B cell (primary cell): ENCODE results near the gene HSP90AB1. TPM values are rescaled to one million over a fixed set of nuclear protein-coding genes. Genes with fewer than 3 reads are reported as not detected.
A peak's percentile ranks its signal among the peaks of the same experiment; 100 is the strongest.

ENCODE experiments used
- ATAC-seq: fragments of 200-7000 bp; cut with Tn5 transposase; one replicate; pipeline ENCODE4 v1.10.0; 2021; ENCODE audit warnings: low read depth, mild to moderate bottlenecking, moderate number of reproducible peaks, moderate library complexity
- CTCF ChIA-PET: fragments of 350-600 bp; sonication (Branson Sonifier 250); formaldehyde crosslinking; loops from one replicate; lab custom pipeline; 2021; ENCODE audit warnings: antibody characterized with exemption, inconsistent platforms; lab: Charles Lee
- POLR2A ChIA-PET: fragments of 350-600 bp; sonication (Branson Sonifier 250); formaldehyde crosslinking; loops from one replicate; lab custom pipeline; 2021; ENCODE audit warnings: antibody characterized with exemption; lab: Charles Lee
- DNase-seq: peaks from one replicate; pipeline ENCODE4 v3.0.0; 2013
- H2AFZ ChIP-seq: 2 replicates; pipeline ENCODE4 v1.6.1; 2012; ENCODE audit warnings: mild to moderate bottlenecking, low read depth, low read length; ENCODE audit not compliant: insufficient read depth, poor library complexity, severe bottlenecking
- H3K27ac ChIP-seq, 2 donors: 1 replicate in 1 of 2; 2 replicates in 1 of 2; pipeline ENCODE4 v1.5.1; 2012 to 2013; ENCODE audit warnings: low read length in 2 of 2, mild to moderate bottlenecking in 2 of 2, moderate library complexity in 1 of 2
- H3K27me3 ChIP-seq, 4 experiments: fragments of 200-600 bp in 1 of 4; sonication (generic) in 1 of 4; replicated peaks in 1 of 4; 1 replicate in 2 of 4; 2 replicates in 2 of 4; pipeline versions ENCODE4 v1.6.1 to v1.7.0; 2013 to 2016; ENCODE audit warnings: low read length in 3 of 4, mild to moderate bottlenecking in 2 of 4, mixed read lengths in 1 of 4, moderate library complexity in 1 of 4; ENCODE audit not compliant: insufficient read depth in 4 of 4, control insufficient read depth in 3 of 4; ENCODE audit errors: control extremely low read depth in 1 of 4
- H3K36me3 ChIP-seq, 2 experiments: replicated peaks in 1 of 2; 1 replicate in 1 of 2; 2 replicates in 1 of 2; pipeline versions ENCODE4 v1.6.1 to v1.7.1; 2013; ENCODE audit warnings: low read length in 1 of 2; ENCODE audit not compliant: insufficient read depth in 2 of 2, control insufficient read depth in 1 of 2; ENCODE audit errors: control extremely low read depth in 1 of 2, extremely low read depth in 1 of 2
- H3K4me1 ChIP-seq, 2 donors: fragments of 200-600 bp in 1 of 2; sonication (generic) in 1 of 2; 1 replicate in 1 of 2; 2 replicates in 1 of 2; pipeline versions ENCODE4 v1.5.1 to v1.6.1; 2013 to 2017; ENCODE audit warnings: low read length in 2 of 2; ENCODE audit not compliant: control insufficient read depth in 2 of 2, insufficient read depth in 2 of 2
- H3K4me2 ChIP-seq: replicated peaks from 2 replicates; pipeline ENCODE3; 2012; ENCODE audit warnings: mild to moderate bottlenecking, low read depth, low read length; ENCODE audit not compliant: poor library complexity, severe bottlenecking
- H3K4me3 ChIP-seq, 5 experiments: fragments of 200-600 bp in 1 of 5; sonication (generic) in 1 of 5; 1 replicate in 3 of 5; 2 replicates in 2 of 5; pipeline versions ENCODE4 v1.5.1 to v1.7.0; 2011 to 2016; ENCODE audit warnings: low read length in 4 of 5, mild to moderate bottlenecking in 4 of 5, low read depth in 2 of 5, control low read depth in 1 of 5, moderate library complexity in 1 of 5; ENCODE audit not compliant: insufficient read depth in 1 of 5; ENCODE audit errors: control extremely low read depth in 1 of 5, extremely low read depth in 1 of 5
- H3K79me2 ChIP-seq: fragments of 200-600 bp; sonication (generic); one replicate; pipeline ENCODE4 v1.6.0; 2016; ENCODE audit warnings: low read length; ENCODE audit not compliant: control insufficient read depth, insufficient read depth
- H3K9ac ChIP-seq: fragments of 200-600 bp; sonication (generic); 2 replicates; pipeline ENCODE4 v1.6.1; 2017; ENCODE audit warnings: mild to moderate bottlenecking, low read length, moderate library complexity
- H3K9me3 ChIP-seq, 3 donors: one replicate each; pipeline versions ENCODE4 v1.6.1 to v1.7.1; 2013; ENCODE audit warnings: low read length in 2 of 3; ENCODE audit not compliant: control insufficient read depth in 2 of 3, insufficient read depth in 1 of 3; ENCODE audit errors: control extremely low read depth in 1 of 3
- H4K20me1 ChIP-seq: 2 replicates; pipeline ENCODE4 v1.6.0; 2012; ENCODE audit warnings: mild to moderate bottlenecking, low read length; ENCODE audit not compliant: insufficient read depth, control insufficient read depth, poor library complexity, severe bottlenecking
- H3K27ac Mint-ChIP-seq: one replicate; pipeline ENCODE4 v1.8.0; 2021; ENCODE audit warnings: mixed read lengths
- H3K27me3 Mint-ChIP-seq: one replicate; pipeline ENCODE4 v1.8.0; 2021; ENCODE audit warnings: mixed read lengths
- H3K4me1 Mint-ChIP-seq: one replicate; pipeline ENCODE4 v1.8.0; 2021; ENCODE audit warnings: mixed read lengths
- H3K4me3 Mint-ChIP-seq: one replicate; pipeline ENCODE4 v1.8.0; 2021; ENCODE audit warnings: mixed read lengths
- H3K9me3 Mint-ChIP-seq: one replicate; pipeline ENCODE4 v1.8.0; 2022; ENCODE audit warnings: mixed read lengths; ENCODE audit not compliant: insufficient read depth
- CTCF ChIP-seq: fragments of 200-600 bp; IDR thresholded peaks from one replicate; pipeline ENCODE4 v1.8.0; 2022; ENCODE audit warnings: antibody characterized with exemption, mild to moderate bottlenecking
- EZH2 ChIP-seq: IDR thresholded peaks from 2 replicates; pipeline ENCODE4 v1.6.1; 2012; ENCODE audit warnings: borderline replicate concordance, low read depth, mild to moderate bottlenecking, moderate library complexity, low read length; ENCODE audit not compliant: insufficient read depth, poor library complexity, severe bottlenecking
- WGBS: methylation state at CpG from one replicate; pipeline ENCODE4 v1.1.5; 2013; ENCODE audit warnings: missing lambda C conversion rate; ENCODE audit not compliant: insufficient coverage; 5-methylcytosine and 5-hydroxymethylcytosine counted together
- intact Hi-C: fragments of 100-400 bp; cut with micrococcal nuclease; formaldehyde crosslinking; loops from one replicate; pipeline ENCODE4 v1.10.0; 2022
- polyA plus RNA-seq: library from polyadenylated mRNA; depleted of rRNA; stranded (reverse); fragments of >200 nt; gene quantifications from 2 replicates; pipeline ENCODE4 v1.2.3, GENCODE V29; 2012
- total RNA-seq, 2 donors: library from RNA; stranded (reverse); fragments of 120-200 nt in 1 of 2; gene quantifications; 1 replicate in 1 of 2; 2 replicates in 1 of 2; pipeline versions ENCODE4 v1.2.3 to v1.2.4, GENCODE V29; 2013 to 2022

The HSP90AB1 gene
- total and polyA plus RNA-seq, 2 donors (not counting 1 experiment from before 2014, with no cell fraction given) = 395 to 645 TPM

- H2AFZ ChIP-seq = no peak overlapping the region
- ATAC-seq (no peak), DNase-seq (no peak)
- no peak overlapping the region for H3K4me3 ChIP-seq
- ChIA-PET POLR2A (interaction anchor here (1.8 kb wide), 1 partner anchor 18 kb away, joined by 5 read pairs; no protein-coding TSS in a partner anchor), CTCF (interaction anchor here (2.2 to 4.0 kb wide), 4 partner anchors 15 to 66 kb away, joined by 8 to 22 read pairs (median 13); partner anchors contain the start of gene SLC29A1)
- Mint-ChIP-seq H3K27me3 (no peaks in the 10 kb centered on the region), H3K4me1 (peaks cover 15% of the 10 kb centered on the region), H3K27ac (peak overlapping the region; percentile 96), H3K4me3 (peak overlapping the region; percentile 95), H3K9me3 (no peaks in the 10 kb centered on the region)
- H3K9me3 ChIP-seq = no peaks in the 10 kb centered on the region
- no peak overlapping the region for H3K9ac ChIP-seq
- WGBS = 89% methylated on average over 3 of the region's 7 CpGs
- H3K27ac ChIP-seq = no peak overlapping the region
- no peaks in the 10 kb centered on the region for H3K36me3 ChIP-seq
- no peak for TF ChIP-seq EZH2
- no peak for TF ChIP-seq CTCF
- H3K27me3 ChIP-seq = no peaks in the 10 kb centered on the region
- no peaks in the 10 kb centered on the region for H4K20me1 ChIP-seq
- no peak overlapping the region for H3K4me2 ChIP-seq
- H3K4me1 ChIP-seq = peaks cover 6 to 14% of the 10 kb centered on the region in 2 donors
- intact Hi-C loops = loop anchor here (1.0 kb wide), 3 partner anchors 7 to 143 kb away; no protein-coding TSS in a partner anchor
- H3K79me2 ChIP-seq = no peaks in the 10 kb centered on the region
Observed at GRCh38 chr6:44238687-44239350, 8.1 kb upstream of the HSP90AB1 start.

GRCh38 chr6:44243345-44243744 lies 3.6 kb upstream of the HSP90AB1 start:
- WGBS = 96% methylated on average over 5 of the region's 7 CpGs
- no peak for TF ChIP-seq EZH2
- TF ChIP-seq CTCF = no peak
- Histone ChIP-seq H3K36me3 (peaks cover 0 to 5% of the 10 kb centered on the region in 2 experiments), H4K20me1 (peaks cover 14% of the 10 kb centered on the region), H3K4me2 (no peak overlapping the region), H2AFZ (no peak overlapping the region), H3K79me2 (peaks cover 15% of the 10 kb centered on the region), H3K9ac (no peak overlapping the region), H3K27me3 (no peaks in the 10 kb centered on the region), H3K27ac (no peak overlapping the region), H3K4me1 (peaks cover 8 to 17% of the 10 kb centered on the region in 2 donors), H3K9me3 (no peaks in the 10 kb centered on the region), H3K4me3 (no peak overlapping the region)
- Mint-ChIP-seq H3K27me3 (no peaks in the 10 kb centered on the region), H3K4me1 (peaks cover 23% of the 10 kb centered on the region), H3K27ac (no peak overlapping the region), H3K9me3 (no peaks in the 10 kb centered on the region), H3K4me3 (no peak overlapping the region)
- CTCF ChIA-PET = interaction anchor here (2.3 to 7.6 kb wide), 4 partner anchors 12 to 71 kb away, joined by 10 to 68 read pairs (median 15); partner anchors contain the start of genes SLC29A1 and SLC35B2
- ATAC-seq = no peak
- DNase-seq = no peak
- intact Hi-C loops = no loop called here
- POLR2A ChIA-PET = interaction anchor here (0.7 to 6.1 kb wide), 3 partner anchors 13 to 21 kb away, joined by 3 to 52 read pairs (median 3); partner anchors contain the start of gene SLC29A1
